Stimulated activated CD4-positive, alpha-beta T cell treated with anti-CD3 and anti-CD28 coated beads, Interleukin-4, amount 100 ng/mL, for 4 hours (primary cell): ENCODE data around the gene SLC13A3.

Experiments
- DNase-seq, 2 experiments: peaks; one replicate each; pipeline ENCODE4 v3.0.0-alpha.2; 2020

The SLC13A3 gene

GRCh38 chr20:46552460-46553420 lies 98.5 kb downstream of the SLC13A3 start:
- DNase-seq: peak in 1 of 2 experiments; percentile 17

- DNase-seq: no peak
Measured at GRCh38 chr20:46551522-46552381, 99.5 kb downstream of the SLC13A3 start.

- DNase-seq: no peak
Measured at GRCh38 chr20:46550461-46550860, 100.8 kb downstream of the SLC13A3 start, which contains the start of gene OCSTAMP. Gene OCSTAMP (minus strand): TSS chr20:46550654. CDS start chr20:46550560, 94 bp downstream.

GRCh38 chr20:46549188-46549972 lies 101.9 kb downstream of the SLC13A3 start:
- DNase-seq: no peak

- DNase-seq: no peak
Measured at GRCh38 chr20:46548688-46549087, 102.6 kb downstream of the SLC13A3 start.

GRCh38 chr20:46547995-46548394 lies 103.3 kb downstream of the SLC13A3 start:
- DNase-seq: no peak

GRCh38 chr20:46546936-46547335 lies 104.3 kb downstream of the SLC13A3 start:
- no peak for DNase-seq

GRCh38 chr20:46546298-46546697 lies 105.0 kb downstream of the SLC13A3 start:
- no peak for DNase-seq

- no peak for DNase-seq
Measured at GRCh38 chr20:46545827-46546138, 105.5 kb downstream of the SLC13A3 start.

- no peak for DNase-seq
Measured at GRCh38 chr20:46545077-46545826, 106.0 kb downstream of the SLC13A3 start.

- DNase-seq: no peak
Measured at GRCh38 chr20:46544576-46544975, 106.7 kb downstream of the SLC13A3 start.

- DNase-seq: no peak
Measured at GRCh38 chr20:46543959-46544358, 107.3 kb downstream of the SLC13A3 start.

- no peak for DNase-seq
Measured at GRCh38 chr20:46543033-46543432, 108.2 kb downstream of the SLC13A3 start.

- no peak for DNase-seq
Measured at GRCh38 chr20:46541229-46541935, 109.9 kb downstream of the SLC13A3 start.

GRCh38 chr20:46539113-46539512 lies 112.1 kb downstream of the SLC13A3 start:
- DNase-seq: no peak

- no peak for DNase-seq
Measured at GRCh38 chr20:46530640-46531039, 120.6 kb downstream of the SLC13A3 start.

- no peak for DNase-seq
Measured at GRCh38 chr20:46523696-46524328, 127.4 kb downstream of the SLC13A3 start.

GRCh38 chr20:46523108-46523507 lies 128.2 kb downstream of the SLC13A3 start:
- no peak for DNase-seq

GRCh38 chr20:46520976-46521579 lies 130.2 kb downstream of the SLC13A3 start:
- peak; percentile 15 to 18 for DNase-seq

GRCh38 chr20:46520540-46520939 lies 130.7 kb downstream of the SLC13A3 start:
- no peak for DNase-seq
